Loucy (cell line): Measurements from ENCODE around the gene DLGAP4.

Experiments
- EZH2phosphoT487 ChIP-seq: fragments of 200-600 bp; IDR thresholded peaks from 2 replicates; pipeline ENCODE4 v1.6.1; 2018; ENCODE audit warnings: antibody characterized with exemption, mild to moderate bottlenecking, moderate library complexity, borderline replicate concordance
- TF ChIP-seq, protein P1 (sequence below): fragments of 200-600 bp; sonication (generic); conservative IDR thresholded peaks from 2 replicates; pipeline ENCODE4 v1.5.1; 2014; ENCODE audit warnings: mild to moderate bottlenecking, antibody characterized with exemption, low read length

DNA sequence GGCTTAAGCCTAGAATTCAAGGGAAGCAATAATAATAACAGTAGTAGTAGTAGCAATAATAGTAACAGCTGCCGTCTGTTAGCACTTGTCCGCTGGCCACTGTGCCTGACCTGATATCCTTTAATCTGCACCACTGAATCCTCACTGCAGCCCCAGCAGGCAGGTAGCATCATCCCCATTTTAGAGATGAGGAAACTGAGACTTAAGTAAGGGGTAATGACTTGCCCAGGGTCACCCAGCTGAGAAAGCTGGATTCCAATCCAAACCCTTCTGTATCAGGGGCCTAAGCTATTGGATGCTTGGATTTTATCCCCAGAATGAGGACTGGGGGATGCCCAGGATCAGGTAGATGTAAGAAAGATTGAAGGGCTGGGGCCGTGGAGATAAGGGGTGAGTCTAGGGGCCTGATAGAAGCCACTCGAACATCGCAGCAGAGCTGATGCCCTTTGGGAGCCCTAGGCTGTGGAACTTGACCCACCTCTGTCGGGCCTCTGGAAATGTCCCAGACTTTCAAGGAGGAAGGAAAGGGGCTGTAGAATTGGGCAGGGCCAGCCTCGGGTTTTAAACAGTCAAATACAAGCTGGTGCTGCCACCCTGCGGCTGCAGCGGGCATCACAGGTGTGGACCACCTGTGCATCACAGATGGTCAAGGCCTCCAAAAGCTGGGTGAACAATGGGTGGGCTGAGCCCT lies 133.0 kb downstream of the DLGAP4 start:
- TF ChIP-seq, protein P1, sequence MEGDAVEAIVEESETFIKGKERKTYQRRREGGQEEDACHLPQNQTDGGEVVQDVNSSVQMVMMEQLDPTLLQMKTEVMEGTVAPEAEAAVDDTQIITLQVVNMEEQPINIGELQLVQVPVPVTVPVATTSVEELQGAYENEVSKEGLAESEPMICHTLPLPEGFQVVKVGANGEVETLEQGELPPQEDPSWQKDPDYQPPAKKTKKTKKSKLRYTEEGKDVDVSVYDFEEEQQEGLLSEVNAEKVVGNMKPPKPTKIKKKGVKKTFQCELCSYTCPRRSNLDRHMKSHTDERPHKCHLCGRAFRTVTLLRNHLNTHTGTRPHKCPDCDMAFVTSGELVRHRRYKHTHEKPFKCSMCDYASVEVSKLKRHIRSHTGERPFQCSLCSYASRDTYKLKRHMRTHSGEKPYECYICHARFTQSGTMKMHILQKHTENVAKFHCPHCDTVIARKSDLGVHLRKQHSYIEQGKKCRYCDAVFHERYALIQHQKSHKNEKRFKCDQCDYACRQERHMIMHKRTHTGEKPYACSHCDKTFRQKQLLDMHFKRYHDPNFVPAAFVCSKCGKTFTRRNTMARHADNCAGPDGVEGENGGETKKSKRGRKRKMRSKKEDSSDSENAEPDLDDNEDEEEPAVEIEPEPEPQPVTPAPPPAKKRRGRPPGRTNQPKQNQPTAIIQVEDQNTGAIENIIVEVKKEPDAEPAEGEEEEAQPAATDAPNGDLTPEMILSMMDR, result peak; percentile 90
- TF ChIP-seq EZH2phosphoT487, result no peak
